ENCODE results near the gene DCAF4.

DNA sequence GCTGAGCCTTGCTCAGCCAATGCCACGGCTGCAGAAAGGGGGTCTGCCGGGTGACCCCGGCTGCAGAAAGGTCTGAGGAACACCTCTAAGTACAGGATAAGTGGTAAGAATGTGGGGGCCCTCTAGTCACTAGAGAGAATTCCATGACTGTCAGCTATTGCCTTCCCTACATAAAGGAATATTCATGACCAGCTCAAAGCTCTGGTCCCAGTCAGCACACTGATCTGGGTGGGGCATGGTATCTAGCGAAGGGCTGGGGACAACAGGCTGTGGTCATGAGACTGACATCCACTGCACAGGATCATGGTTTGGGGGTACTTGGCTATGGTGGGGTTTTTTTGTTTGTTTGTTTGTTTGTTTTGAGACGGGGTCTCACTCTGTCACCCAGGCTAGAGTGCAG is 42.1 kb downstream of the DCAF4 start:
- TF ChIP-seq, protein P1, sequence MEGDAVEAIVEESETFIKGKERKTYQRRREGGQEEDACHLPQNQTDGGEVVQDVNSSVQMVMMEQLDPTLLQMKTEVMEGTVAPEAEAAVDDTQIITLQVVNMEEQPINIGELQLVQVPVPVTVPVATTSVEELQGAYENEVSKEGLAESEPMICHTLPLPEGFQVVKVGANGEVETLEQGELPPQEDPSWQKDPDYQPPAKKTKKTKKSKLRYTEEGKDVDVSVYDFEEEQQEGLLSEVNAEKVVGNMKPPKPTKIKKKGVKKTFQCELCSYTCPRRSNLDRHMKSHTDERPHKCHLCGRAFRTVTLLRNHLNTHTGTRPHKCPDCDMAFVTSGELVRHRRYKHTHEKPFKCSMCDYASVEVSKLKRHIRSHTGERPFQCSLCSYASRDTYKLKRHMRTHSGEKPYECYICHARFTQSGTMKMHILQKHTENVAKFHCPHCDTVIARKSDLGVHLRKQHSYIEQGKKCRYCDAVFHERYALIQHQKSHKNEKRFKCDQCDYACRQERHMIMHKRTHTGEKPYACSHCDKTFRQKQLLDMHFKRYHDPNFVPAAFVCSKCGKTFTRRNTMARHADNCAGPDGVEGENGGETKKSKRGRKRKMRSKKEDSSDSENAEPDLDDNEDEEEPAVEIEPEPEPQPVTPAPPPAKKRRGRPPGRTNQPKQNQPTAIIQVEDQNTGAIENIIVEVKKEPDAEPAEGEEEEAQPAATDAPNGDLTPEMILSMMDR (IDR thresholded peaks at IDR 0.05), result no peak
- no peak for TF ChIP-seq POLR2A (IDR thresholded peaks at IDR 0.05)

Measured in esophagus squamous epithelium (tissue), 4 donors.